GM13976 (cell line): ENCODE data around the gene RTP3.

Source experiments
- DNase-seq: peaks from one replicate; pipeline ENCODE4 v3.0.0; 2012; ENCODE audit warnings: low spot score
- in situ Hi-C: fragments of 300-500 bp; cut with MboI; formaldehyde crosslinking; loops from one replicate; pipeline ENCODE4 v1.12.0; 2022; ENCODE audit warnings: low sequenced_read_pairs, mixed read lengths, inconsistent platforms; ENCODE audit not compliant: unreplicated experiment
- TF ChIP-seq, protein P1 (sequence below): IDR thresholded peaks from 2 replicates; pipeline ENCODE4 v1.5.1; 2012; ENCODE audit warnings: borderline replicate concordance, mild to moderate bottlenecking; ENCODE audit not compliant: insufficient read depth; ENCODE audit errors: extremely low read depth, missing control alignments, control extremely low read depth

RTP3 gene

DNA sequence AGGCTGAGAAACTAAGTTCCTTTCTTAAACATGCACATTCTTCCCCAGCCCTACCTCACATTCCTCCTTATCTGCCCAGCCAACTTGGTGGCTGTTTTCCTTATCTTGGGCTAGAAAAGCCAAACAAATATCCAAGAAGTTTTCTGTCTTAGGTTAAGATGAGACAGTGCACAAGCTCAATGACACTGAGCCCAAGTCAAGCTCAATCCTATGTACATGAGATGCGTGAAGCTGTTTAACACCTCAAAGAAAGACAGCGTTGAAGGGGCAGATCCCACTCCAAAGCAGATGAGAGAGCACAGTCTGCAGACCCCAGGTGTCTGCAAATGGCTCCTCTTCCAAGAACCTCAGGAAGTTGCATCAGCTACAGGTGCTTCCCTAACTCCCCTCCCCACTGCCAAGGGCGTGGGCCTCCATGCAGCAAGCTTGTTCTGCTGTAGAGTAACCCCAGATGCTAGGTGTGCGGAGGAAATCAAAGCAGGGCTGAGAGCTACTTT lies 51.7 kb downstream of the RTP3 start:
- no peak for DNase-seq
- in situ Hi-C loops = loop anchor here (5.0 kb wide), 1 partner anchor 47 kb away; no protein-coding TSS in a partner anchor
- TF ChIP-seq, protein P1, sequence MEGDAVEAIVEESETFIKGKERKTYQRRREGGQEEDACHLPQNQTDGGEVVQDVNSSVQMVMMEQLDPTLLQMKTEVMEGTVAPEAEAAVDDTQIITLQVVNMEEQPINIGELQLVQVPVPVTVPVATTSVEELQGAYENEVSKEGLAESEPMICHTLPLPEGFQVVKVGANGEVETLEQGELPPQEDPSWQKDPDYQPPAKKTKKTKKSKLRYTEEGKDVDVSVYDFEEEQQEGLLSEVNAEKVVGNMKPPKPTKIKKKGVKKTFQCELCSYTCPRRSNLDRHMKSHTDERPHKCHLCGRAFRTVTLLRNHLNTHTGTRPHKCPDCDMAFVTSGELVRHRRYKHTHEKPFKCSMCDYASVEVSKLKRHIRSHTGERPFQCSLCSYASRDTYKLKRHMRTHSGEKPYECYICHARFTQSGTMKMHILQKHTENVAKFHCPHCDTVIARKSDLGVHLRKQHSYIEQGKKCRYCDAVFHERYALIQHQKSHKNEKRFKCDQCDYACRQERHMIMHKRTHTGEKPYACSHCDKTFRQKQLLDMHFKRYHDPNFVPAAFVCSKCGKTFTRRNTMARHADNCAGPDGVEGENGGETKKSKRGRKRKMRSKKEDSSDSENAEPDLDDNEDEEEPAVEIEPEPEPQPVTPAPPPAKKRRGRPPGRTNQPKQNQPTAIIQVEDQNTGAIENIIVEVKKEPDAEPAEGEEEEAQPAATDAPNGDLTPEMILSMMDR = no peak

DNA sequence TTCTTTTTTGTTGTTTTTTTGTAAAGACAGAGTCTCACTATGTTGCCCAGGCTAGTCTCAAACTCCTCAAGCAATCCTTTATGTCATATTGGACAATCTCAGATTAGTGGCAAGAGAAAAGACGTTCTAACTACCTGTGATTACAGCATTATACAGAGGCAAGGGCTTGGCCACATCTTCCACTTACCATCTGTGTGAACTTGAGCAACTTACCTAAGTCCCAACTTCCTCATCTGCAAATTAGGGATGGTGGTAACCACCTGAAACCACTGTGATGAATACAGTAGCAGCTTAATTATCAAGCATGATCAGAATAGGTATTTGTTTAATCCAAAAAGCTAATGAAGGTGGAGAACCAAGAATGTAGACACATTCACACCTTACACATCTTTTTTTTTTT lies 52.2 kb downstream of the RTP3 start:
- TF ChIP-seq, protein P1 = no peak
- DNase-seq = no peak
- in situ Hi-C loops = loop anchor here (5.0 kb wide), 1 partner anchor 48 kb away; no protein-coding TSS in a partner anchor
